ENCODE results near the gene DEXI.
"Not testable (repeated sequence)": the region's sequence is repeated elsewhere in the genome, so short reads cannot be mapped to it uniquely, and the experiment has no call there.

Gene DEXI

DNA sequence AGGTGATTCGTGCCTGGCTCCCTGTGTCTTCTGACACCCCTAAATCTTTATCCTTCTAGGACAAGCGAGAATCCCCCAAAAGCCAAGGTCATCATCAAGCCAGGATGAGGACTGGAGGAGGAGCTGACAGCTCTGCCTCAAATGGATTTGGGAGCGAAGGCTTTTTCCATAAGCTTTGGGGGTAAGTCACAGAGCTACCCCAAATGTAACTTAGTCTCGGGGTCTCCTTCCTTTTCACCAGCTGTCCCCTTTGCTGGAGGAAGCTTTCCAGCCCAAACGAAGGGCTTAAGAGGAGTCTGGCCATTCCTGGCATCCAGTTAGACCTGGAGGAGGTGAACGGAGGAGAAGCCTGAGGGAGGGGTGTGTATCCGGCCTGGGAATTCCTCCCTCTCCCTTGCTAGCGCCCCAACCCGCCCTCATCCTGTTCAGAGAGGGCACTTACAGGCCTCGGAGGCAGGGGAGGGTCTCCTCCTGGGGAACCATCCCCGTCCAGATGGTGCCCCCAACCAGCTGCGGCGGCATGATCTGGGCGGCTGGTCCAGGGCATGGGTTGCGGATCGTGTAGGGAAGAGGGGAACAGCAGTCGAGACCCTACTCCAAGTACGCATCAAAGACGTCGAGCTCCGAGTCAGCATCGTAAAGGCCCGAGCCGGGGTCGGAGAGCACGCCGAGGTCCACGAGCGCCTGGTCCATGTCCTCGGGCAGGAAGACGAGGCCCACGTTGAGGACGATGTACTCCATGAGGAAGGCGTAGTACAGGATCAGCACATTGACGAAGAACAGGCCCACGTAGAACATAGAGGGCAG, 938 bp downstream of the DEXI start:
- DNase-seq, result no peak

DNA sequence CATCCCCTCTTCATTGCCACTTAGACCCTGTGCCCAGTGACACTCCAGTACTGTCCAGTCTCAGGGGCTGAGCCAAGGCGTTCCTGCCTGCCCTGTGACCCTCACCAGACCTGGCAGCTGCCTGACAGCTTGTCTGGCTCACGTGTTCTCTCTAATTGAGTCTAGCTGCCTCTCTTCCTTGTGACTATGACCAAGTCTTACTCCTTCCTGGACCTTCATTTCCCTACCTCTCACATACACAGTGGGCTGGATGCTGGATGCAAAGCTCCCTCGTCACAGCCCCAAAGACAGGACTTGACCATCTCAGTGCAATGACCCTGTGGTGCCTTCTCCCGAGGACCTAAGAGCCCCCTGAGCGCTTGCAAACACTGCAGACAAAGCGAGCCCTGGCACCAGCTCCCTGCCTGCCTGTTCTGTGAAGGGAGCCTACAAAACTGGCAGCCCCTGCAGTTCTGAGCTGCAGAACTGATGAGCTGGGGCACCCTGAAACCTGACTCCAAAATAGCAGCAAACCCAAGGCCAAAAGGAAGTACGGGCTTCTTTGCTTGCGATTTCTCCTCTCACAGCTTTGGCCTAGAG, 1.7 kb downstream of the DEXI start:
- no peak for DNase-seq

DNA sequence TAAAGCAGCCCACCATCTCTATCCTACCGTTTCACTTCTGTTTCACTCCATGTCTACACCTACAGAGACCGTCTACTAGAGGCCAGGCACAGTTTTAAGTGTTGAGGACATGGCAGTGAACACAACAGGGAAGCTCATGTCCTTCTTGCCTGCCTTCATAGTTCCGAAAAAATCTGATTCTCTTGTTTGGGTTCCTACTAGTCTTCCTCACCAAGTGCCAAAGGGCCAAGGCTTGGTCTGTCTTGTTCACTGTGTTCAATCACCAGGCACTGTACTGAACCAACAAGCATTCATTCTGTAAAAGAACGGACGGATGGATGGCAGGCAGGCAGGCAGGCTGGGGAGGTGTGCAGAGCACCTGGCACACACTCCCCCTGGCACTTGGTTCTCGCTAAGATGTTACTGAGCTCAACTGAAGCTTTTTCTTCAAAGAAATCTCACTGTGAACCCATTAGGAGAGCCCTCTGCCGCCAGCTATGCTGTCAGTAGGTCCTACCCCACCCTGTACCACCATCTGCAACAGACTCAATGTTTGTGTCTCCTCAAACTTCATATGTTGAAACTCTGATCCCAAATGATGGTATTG, 2.5 kb downstream of the DEXI start:
- DNase-seq, result no peak

DNA sequence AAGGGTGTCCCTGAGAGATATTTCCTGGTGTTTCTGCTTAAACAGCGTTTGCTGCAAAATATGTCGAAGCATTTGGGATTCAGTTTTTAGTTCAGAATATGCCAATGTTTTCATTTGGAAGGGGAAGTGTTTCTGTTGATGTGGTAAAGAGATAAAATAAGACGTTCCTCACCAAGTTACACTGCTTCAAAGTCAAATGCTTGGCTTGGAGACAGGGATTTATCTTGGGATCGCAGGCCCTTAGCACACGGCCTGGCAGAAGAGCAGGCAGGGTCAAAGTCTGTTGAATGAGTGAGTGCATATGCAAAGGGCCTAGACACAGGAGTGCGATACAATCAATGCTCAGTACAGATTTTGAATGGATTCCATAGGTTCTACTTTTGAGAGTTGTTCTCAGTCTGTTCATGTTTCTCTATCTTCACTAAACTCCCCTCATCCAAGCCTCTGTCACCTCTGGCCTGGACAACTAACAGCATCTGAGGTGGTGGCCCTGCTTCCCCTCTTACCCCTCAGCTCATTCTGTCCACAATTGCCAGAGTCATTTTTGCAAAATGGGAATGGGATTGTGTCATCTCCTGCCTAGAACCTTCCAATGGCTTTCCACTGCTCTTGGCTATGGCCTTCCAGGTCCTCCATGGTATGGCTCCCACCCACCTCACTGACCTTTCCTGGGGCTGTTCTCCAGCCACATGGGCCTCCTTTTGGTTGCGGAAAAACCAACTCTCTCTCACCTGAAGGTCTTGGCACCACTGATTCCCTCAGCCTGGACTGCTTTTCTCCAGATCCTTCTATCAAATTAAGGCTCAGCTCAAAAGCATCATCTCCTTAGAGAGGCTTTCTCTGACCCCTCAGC, 3.2 kb downstream of the DEXI start:
- DNase-seq, result no peak

DNA sequence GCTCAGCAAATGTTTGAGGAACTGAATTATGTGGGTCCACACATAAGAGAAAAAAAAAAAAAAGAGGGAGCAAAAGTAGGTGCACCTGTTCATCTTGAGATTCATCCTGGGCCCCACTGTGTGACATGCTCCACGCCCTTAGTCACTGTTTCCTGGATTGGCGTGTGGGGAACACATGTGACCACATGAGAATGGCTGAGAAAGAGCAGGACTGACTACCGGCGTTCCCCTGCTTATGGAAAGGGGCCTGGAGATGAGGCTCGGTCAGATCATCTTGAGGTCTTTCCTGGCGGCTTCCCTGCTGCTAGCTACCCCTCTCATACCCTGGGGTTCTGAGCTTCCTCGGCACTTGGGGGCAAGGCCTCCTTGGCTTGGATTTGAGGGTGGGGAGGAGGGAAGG, 3.9 kb downstream of the DEXI start:
- DNase-seq, result no peak

DNA sequence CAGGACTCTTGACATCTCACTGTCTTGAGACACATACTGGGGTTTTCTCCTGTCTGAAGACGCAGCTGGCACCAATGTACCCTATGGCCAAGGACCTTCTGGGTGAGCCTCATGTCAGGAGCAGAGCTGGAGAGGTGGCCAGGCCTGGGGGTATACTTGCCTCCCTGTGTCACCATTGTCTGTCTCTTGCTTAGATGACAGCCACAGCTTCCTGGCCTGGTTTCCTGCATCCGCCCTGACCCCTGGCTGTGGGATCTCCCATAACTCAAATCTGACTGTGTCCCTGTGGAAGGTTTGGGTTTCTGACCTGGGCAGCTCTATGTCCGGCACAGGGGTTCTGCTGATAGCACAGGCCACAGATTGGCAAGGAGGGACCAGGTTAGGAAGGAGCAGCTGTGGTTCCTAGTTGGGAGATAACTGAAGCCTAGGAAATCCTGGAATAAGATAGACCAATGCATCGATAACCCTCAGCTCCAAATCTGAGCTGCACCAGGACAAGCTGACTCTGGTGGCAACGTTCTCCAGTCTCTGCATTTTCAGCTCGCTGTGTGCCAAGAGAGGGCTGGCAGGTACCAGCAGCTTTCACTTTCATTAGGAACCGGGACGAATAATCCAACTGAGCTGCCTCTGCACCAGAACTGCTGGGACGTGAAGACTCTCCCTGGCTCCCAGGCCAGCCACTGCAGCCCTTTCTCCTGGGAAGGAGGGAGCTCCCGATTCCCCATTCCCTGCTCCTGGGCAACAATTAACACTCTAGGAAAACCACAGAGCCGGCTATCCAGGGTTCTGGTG, 5.0 kb downstream of the DEXI start:
- DNase-seq, result no peak

DNA sequence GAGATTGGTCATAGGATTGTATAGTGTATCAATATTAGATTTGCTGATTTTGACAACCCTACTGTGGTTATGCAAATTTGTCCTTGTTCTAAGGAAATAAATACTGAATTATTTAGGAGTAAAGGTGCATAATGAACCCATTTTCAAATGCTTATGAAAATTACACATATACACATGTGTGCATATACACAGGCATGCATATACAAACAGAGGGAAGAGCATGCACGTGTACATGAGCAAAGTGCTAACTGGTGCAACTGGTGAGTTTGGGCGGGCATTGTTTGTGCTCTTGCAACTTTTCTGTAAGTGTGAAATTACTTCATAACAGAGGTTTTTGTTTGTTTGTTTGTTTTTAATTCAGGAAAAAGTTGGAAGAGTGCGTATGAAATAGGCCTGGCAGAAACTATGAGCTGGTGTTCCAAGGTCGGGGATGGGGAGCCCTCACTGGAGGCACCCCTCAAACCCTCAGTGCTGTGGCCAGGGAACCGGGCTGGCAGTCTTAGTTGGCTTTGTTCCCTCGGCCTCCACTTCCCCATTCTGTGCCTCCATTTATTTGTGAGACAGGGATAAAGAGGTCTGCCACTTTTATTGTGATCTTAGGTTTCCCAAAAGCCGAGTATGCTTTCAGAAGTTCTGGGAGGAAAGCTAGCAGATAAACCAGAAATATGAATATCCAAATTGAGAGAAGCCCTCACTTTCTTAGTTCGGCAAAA, 5.8 kb downstream of the DEXI start:
- DNase-seq, result no peak

DNA sequence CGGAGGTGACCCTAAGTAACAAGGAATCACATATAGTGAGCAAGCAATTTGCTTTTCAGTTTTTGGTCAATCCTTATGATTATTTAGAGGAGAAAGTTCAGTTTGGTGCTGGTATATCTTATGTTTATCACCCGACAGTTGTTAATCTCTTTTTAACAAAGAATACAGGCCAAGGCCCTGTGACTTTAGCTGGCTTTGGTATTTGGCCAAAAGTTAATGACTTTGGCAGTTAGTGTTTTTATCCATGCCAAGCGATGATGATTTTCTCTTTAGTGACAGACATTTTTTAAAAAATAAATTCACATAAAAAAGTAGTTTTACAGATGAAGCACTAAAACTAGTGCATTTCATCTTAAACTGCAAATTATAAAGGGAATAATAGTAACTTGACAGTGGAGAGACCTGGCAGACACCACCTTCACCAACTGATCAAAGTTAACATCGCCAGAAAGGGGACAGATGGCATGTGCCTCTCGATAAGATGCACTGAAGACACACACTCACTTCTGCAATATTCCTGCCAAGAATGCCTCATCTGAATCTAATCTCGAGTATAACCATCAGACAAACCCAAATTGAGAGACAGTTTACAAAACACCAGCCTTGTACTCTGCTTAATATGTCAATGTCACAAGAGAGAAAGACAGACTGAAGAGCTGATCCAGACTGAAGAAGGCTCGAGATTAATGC, 6.9 kb downstream of the DEXI start:
- DNase-seq, result no peak

DNA sequence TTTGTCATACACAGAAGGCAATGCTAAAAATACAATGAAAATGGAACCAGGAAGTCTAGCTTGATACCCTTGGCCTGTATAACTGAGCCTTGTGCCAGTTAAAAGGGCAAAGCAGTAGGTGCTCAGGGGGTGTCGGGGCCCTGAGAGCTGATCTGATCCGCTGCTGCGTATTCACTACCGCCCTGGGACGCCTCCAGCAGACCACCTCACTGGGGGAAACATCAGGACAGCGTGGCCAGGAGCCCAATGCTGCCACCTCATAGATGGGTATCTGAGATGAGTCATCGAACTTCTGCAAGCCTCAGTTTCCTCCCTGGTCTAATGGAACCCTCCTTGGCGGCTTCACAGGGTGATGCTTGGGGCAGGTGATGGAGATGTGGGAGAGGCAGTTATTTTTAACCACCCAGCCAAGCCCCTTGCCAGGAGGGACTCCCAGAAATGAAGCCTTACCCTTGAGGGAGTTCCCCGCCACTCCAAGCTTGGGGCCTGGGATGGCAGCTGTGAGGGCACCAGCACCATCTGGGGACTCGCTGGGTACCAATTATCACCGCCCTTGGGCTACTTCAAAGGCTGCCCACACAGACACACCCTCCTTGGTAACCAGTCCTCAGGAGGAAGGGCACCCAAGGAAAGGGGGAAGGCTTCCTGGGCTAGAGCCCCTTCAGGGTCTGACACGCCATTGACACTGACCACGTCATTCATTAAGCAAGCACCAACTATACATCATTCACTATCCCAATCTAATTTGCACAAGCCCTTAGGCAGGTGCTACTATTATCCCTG, 7.8 kb downstream of the DEXI start:
- DNase-seq, result no peak

DNA sequence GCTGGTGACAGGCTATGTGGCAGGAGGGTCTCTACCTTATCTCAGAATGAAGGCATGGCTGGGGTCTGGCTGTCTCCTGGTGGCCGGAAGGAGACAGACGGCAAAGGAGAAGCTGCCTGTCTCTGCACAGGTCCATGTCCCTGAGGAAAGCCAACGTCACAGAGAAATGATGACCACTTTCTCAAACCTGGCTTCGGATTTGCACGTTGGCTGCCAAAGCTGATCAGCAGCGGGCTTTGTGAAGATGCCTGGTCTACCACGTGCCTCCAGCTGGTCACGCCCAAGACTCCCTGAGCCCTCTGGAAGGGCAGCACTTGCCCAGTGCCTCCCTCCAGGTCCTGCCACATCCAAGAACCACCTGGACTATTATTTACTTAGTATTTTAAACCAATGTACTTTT, 8.4 kb downstream of the DEXI start:
- DNase-seq, result no peak

DNA sequence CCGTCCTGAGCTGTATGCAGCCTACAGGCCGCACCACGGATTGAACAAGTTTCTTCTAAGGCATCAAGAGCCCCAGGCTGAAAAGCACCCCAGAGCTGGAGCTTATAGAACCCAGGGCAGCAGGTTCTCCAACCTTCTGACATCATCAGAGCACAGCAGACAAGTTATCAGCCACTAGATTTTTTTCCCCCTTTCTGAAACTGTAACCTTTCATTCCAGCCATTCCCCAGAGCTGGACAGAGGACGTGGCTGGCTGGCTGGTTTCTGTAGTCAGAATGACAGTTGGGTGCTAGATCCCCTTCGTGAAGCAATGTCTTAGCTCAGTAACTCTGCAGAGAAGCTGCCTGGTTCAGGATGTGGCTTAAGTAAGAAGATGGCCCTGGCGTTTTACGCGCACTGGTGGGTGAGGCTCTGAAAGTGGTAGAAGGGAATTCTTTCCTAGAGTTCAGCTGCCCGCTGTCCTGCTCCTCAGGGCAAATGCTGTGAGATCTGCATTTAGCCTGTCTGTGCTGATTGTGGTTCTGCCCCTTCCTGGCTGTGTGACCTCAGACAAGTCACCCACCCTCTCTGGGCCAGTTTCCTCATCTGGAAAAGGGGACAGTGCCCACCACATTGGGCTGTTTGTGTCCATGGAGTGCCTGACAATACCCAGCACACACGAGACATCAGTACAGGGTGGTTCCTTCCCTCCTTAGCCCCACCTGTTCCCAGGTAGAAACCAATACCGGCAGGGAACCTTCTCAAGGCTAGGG, 9.1 kb downstream of the DEXI start:
- no peak for DNase-seq

DNA sequence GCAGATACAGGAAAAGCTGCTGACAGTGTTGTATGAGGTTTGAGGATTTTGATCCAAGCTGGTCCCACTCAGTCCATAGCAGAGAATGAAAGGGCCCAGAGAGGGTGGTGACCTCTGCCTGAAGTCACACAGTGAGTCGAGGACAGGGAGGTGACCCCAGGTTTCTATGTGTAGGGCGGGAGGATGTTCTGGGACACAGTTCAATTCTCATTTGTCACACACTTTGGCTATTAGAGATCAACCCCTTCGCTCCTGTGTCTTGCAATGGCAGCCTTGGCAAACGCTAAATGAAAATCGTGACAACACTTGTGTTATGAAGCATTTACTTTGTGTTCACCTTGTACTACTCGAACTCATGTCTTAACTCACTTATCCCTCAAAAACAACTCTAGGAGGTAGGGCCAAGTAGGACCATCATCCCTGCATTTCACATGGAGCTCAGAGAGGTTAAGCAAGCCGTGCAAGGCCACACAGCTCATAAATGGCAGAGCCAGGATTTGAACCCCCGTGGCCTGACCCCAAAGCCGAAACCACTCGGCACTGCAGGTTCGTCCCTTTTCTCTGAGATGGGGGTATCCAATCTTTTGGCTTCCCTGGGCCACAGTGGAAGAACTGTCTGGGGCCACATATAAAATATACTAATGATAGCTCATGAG, 10.2 kb downstream of the DEXI start:
- DNase-seq, result no peak

DNA sequence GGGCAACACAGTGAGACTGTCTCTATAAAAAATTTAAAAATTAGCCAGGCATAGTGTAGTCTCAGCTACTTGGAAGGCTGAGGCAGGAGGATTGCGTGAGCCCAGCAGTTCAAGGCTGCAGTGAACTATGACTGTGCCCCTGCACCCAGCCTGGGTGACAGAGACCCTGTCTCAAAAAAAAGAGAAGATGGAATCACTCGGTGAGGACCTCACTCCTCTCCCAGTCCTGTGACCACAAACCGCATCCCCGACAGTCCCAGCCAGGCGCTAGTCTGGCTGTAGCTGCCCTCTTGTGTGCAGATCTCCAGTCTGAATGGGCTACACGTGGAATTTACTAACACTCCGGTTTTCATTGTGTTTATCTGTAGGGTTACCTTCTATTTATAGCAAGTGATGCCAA, 11.1 kb downstream of the DEXI start:
- no peak for DNase-seq

DNA sequence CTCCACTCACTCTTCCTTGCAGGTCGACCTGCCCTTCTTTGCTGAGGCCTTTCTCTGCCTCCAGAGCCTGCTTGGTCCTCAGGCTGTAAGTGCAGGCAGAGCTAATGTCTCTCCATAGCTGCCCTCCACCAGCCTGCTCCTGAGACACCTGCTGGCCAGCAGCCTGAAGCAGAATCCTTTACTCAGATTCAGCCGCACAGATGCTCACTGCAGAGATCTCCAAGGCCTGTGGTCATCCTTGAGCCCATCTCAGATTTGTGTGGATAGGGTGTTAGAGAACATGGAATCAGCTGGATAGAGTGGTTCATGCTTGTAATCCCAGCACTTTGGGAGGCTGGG, 11.5 kb downstream of the DEXI start:
- no peak for DNase-seq

DNA sequence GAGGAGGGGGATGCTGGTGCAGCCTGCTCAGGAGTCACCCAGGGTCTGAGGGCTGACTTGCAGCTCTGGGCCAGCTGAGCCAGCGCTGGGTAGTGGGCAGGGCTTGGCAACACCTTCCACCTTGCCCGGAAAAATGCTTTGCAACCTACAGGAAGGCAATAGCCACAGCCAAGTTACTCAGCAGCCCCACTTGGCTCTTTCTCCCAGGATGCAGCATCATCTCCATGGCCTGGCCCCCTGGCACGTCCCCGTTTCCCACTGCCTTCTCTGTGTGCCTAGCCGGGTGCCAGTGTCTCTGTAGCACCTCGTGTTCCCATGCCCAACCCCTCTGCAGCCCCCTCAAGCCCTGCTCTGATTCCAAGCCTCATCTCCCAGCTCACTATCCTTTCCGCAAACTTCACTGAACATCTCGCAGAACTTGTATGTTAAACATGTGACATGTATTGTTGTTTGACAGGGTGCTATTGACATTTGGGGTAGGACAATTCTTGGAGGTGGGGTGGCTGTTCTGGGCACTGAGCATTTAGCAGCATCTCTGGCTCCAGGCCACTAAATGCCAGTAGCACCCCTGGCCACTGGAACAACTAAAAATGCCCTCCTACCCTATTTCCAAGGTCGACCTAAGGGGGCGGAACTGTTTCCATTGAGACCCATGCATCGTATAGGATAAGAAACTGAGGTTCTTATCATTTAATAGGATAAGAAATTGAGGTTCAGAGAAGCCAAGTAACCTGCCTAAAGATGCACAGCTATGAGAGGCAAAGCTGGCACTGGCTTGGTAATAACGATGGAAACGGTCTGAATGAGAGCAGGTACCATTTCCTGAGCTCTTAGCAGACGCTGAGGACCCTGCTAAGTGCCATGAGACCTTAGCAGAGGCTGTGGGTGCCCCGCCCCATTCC, 12.2 kb downstream of the DEXI start:
- DNase-seq, result no peak

DNA sequence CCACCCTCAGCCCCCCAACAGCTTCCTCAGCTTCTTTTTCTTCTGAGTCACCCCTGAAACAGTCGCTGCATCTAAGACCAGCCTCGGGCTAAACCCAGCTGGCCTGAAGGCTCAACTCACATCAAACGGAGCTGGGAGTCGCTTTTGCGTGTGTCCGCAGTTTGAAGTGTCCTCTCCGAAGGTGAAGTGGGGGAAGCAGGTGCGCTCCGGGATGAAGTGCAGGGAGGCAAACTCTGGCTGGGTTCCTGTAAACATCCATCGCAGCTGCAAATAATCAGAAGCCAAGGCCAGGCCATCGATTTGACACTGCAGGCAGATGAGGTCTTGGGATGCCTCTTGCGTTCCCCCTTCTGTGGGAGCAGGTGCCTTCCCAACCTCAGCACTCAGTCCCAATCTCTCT, 13.2 kb downstream of the DEXI start:
- DNase-seq, result not testable (repeated sequence)

DNA sequence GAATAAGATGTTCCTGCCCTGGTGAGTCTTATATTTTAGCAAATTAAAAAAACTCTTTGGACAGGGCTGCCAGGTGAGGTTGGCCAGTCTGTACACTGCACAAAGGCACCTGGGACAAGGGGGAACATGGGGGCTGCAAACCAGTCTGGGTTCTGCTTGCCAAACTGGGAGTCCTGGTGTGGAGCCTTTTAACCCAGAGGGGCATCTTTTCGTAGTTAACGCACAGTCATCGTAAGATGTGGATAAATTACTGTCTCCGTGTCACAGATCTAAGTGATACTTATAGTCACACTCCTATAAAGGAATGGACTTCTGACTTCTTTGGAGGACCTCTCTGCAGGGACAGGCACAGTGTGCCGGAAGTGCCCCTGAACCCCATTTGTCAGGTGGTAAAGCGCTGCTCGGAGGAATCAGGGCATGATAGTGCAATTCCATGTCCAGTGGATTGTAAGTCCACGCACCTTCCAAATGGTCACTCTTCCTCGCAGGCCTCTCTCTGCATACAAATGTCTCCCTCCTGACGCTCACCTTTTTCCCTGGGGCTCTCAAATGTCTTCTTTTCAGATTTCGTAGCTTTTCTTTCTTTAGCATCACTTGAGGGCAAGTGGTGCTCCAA, 14.7 kb downstream of the DEXI start:
- DNase-seq, result no peak

DNA sequence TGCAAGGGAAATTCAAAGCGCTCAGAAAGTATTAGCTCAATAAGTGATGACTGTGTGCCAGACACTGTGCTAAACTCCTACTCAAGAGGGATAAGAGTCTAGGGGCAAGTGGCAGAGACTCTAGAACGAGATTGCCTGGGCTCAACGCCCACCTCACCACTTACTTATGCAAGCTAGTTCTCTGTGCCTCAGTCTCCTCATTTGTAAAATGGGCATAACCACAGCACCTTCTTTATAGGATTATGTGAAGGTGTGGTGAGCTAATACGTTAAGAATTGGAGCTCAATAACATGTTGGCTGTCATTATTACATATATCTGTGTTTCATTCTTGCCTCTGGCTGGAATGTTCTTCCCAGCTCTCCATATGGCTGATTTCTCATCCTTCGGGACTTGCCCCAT, 15.4 kb downstream of the DEXI start:
- DNase-seq, result no peak
